GM18868 (cell line): ENCODE data around the gene CNTLN.

ENCODE experiments used
- ATAC-seq: cut with Tn5 transposase; IDR thresholded peaks from one replicate; pipeline ENCODE4 v1.9.1; 2021; ENCODE audit warnings: mild to moderate bottlenecking, moderate library complexity; ENCODE audit not compliant: unreplicated experiment

CNTLN gene, protein sequence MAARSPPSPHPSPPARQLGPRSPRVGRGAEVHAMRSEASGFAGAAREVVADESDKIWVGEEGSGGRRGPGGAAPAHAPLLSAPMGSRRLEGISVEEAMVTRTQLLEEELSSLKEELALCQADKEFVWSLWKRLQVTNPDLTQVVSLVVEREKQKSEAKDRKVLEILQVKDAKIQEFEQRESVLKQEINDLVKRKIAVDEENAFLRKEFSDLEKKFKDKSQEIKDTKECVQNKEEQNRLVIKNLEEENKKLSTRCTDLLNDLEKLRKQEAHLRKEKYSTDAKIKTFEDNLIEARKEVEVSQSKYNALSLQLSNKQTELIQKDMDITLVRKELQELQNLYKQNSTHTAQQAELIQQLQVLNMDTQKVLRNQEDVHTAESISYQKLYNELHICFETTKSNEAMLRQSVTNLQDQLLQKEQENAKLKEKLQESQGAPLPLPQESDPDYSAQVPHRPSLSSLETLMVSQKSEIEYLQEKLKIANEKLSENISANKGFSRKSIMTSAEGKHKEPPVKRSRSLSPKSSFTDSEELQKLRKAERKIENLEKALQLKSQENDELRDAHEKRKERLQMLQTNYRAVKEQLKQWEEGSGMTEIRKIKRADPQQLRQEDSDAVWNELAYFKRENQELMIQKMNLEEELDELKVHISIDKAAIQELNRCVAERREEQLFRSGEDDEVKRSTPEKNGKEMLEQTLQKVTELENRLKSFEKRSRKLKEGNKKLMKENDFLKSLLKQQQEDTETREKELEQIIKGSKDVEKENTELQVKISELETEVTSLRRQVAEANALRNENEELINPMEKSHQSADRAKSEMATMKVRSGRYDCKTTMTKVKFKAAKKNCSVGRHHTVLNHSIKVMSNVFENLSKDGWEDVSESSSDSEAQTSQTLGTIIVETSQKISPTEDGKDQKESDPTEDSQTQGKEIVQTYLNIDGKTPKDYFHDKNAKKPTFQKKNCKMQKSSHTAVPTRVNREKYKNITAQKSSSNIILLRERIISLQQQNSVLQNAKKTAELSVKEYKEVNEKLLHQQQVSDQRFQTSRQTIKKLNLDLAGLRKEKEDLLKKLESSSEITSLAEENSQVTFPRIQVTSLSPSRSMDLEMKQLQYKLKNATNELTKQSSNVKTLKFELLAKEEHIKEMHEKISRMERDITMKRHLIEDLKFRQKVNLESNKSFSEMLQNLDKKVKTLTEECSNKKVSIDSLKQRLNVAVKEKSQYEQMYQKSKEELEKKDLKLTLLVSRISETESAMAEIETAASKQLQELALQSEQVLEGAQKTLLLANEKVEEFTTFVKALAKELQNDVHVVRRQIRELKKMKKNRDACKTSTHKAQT (N-terminal part only)

DNA sequence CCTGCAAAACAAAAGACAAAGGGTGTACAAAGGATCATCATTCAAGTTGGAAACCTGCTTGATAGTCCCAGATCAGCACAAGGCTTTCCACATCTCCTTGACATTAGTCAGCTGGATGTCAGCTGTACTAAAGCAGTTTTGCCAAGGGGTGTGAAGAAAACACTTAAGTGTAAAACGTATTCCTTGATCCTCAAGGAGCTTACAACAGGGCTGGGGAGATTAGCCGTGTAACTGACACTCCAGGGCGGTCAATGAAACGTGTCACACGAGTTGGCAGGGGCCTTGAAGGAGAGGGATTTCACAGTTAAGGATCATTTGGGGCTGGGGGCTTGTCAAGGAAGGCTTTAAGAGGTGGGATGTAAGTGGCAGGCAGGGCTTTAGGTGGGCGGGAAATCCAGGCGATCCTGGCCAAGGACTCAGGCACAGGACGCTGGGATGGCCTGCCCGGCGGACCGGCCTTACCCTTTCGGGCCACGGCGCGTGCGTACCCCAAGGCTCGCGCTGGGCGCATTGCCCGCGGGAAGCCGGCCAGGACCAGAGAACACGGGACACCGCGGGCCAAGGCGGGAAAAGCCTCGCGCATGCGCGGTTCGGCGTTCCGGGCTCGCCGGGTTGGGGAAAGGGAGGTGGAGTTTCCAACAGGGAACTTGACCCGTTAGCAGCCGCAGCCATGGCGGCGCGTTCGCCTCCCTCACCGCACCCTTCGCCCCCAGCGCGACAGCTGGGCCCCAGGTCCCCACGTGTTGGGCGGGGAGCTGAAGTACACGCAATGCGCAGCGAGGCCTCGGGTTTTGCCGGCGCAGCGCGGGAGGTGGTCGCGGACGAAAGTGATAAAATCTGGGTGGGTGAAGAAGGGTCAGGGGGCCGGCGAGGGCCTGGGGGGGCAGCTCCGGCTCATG is at the start of gene CNTLN:
Gene CNTLN, plus strand, starts transcription at position 645 of the 899 bp plus-strand sequence. Its CDS starts 26 bp downstream, at position 671.
- peak; percentile 80 for ATAC-seq

DNA sequence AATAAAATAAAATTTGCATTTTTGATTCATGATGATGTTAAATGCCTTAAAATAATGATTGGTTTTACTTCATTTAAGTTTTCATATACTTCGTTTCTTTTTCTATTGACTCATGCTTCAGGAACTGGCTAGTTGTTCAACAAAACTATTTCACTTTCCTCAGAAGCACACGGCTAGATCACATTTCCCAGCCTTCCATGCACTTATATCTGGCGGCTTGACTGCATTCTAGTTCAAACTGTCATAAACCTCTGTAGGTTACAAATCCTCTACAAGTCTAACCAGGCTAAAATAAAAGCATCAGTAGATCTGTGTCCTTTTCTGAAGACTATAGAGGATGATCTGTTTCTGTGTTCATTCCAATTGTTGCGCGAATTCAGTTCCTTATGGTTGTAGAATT is 46.3 kb upstream of the CNTLN start:
- ATAC-seq, result no peak

DNA sequence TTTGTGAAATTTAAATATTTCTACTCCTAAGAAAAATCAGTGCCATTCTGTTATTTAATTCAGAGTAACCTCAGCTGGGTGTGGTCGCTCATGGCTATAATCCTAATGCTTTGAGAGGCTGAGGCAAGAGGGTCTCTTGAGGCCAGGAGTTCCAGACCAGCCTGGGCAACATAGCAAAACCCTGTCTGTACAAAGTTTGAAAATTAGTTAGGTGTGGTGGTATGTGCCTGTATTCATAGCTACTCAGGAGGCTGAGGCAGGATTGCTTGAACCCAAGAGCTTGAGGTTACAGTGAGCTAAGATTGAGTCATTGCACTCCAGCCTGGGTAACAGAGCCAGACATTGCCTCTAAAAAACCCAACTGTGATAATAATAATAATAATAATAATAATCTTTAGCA is 44.8 kb upstream of the CNTLN start:
- ATAC-seq, result no peak

DNA sequence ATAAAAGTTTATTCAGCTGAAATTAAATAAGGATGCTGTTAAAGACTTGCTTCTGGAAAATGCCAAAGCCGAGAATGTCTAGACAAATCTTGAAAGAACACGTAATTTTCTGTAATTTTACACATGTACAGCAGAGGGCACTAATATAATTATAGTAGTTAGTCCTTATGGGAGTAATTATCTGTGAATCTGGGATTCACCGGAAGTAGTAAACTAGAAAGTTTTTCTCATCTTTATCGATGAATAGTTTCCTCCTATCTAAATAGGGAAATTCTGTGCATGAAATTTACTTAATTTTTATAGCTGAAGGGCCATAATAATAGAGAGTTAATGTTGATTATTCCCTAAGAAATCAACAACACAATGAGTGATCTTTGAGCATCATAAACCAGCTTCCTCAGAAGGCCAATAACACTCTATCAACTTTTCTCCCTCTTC is 18.4 kb upstream of the CNTLN start:
- peak; percentile 62 for ATAC-seq

DNA sequence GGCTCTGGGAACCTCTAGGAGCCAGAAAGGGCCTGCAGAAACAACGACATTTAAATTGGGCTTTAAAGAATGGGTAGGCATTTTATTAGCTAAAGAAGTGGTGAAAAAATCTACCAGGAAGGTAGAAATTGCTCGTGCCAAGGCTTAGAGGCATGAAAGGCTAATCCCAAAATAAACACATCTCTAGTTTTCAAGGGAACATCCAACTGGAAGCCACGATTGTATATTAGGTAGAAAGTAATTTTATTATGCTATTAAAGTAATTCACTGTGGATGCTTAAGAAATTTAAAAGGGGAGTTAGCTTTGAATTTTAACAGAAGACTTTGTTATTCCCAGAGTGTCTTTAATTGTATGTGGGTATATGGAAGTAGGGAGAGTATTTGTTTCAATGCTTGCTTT is 17.5 kb upstream of the CNTLN start:
- no peak for ATAC-seq

DNA sequence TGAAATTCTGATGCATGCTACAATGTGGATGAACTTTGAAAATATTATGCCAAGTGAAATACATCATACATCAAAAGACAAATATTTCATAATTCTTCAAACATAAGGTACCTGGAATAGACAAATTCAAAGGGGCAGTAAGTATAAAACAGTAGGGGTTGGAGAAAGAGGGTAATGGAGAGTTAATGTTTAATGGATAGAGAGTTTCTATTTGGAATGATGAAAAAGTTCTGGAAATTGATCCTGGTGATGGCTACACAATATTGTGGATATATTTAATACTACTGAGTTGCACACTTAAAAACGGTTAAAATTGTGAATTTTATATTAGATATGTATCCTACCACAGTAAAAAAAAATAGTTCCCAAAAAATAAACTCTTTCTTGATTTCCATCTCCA is 14.6 kb upstream of the CNTLN start:
- ATAC-seq, result no peak

DNA sequence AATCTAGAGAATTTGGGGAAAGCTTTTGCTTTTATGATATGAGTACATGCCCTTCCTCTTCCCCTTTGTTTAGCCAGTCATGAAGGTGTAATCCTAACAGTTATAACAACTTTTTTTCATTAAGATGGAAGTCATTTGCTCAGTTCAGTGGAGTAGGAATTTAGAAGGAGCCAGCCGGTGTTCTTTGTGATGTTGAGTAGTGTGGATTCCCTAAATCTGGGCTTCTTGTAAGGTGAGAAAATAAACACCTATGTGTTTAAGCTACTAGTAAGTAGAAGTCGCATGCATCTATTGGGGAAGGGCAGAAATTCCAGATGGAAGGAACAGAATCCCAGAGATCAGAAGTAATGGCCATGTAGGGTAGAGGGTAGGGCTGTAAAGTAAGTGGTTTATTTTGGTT is 13.6 kb upstream of the CNTLN start:
- ATAC-seq, result no peak

DNA sequence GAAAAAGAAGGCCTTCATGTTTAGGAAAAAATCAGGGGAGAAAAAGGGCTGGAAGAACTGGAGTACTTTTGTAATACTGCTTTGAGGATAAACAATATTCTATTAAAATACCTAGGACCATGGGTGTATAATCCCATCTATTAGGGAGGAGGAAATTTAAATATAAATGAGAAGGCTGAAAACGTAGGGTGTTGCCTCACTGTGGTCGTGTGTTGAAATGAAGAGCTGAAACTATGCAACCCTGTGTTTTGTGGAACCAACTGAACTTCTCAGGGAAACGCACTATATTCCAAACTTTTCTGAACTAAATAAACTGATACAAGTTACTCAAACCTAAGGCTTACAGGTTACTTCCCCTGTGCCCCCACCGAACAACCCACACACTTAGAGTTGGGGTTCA is 4.5 kb upstream of the CNTLN start:
- no peak for ATAC-seq

DNA sequence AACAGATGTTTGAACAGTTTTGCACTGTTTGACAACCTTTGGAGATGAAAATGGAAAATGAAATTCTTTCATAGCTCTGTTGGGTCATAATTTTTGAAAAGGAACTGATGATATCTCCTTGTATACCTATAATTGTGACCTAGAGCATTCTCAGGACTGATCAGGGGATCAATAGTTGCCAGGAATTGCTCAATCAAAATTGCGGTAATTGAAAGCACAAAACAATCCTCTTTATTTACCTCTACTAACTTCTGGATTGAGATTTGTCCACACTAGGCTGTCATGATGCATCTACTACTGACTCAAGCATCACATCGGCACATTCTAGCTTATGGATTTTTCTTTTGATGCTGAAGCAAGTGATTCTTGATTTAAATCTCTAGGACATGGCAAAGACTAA is 4.1 kb upstream of the CNTLN start:
- no peak for ATAC-seq

DNA sequence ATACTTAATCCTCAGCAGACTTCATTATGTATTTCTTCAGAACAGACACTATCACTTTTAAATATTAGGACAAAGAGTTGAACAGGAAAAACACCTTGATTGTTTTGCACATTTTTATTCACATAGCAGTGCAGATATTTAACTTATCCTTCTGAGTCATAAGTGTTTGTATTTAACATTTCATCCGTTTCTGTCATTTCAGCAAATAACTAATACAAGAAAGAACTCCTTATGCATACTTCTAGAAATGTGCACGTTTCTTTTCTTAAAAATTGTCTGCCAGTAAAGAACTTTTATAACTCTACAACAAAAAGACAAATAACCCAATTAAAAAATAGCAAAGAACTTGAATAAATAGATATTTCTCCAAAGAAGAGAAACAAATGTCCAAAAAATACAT is 3.3 kb upstream of the CNTLN start:
- ATAC-seq, result no peak

DNA sequence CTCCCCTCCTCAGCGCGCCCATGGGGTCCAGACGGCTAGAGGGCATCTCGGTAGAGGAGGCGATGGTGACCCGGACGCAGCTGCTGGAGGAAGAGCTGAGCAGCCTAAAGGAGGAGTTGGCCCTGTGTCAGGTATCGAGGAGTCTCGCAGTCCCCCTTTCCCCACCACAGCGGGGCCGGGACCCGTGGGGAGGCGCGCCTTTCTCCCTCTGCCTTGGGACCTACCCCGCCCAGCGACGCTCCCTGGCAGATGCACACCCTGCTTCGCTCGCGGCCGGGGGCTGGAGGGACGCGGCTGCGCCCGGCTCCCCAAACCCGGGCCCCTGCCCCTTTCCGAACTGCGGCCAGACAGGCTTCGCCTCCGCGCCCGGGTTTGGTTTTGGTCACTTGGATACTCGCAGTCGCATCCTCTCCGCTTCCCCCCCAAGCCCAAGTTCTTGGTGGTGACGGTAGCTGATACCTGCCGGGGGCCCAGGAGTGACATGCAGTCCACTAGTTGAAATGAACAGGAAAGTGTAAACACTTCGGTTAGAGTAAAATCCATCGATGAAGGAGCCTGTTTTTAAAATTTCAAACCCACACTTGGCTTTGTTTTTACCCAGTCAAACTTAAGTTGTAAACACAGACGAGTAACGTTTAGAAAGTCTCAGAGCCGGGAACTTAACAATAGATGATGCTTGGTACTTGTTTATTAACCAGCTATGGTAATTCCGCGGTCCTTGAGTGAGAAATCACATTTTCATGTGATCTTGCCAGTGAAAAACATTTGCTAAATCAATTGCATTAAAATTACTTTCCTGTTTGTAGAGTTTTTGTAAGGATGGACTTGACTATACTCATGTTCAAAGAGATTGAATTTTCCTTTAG is 688 bp downstream of the CNTLN start:
- peak; percentile 66 for ATAC-seq

DNA sequence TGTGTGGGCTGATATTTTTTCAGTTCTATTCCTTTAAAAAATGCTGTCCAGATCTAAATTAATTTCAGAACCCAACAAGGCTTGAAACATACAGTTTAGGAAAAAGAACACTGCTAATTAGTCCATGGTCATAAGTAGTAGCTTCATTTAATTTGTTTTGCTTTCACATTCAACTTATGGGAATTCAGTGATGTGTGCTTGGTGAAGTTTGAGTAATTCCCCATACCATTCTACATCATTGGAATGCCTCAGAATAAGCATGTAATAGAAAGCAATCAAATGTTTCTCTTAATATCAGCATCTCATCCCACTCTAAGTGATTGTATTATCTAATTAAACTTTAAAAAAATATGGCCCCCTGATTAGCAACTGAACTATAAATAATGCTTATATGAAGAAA is 2.7 kb downstream of the CNTLN start:
- no peak for ATAC-seq

DNA sequence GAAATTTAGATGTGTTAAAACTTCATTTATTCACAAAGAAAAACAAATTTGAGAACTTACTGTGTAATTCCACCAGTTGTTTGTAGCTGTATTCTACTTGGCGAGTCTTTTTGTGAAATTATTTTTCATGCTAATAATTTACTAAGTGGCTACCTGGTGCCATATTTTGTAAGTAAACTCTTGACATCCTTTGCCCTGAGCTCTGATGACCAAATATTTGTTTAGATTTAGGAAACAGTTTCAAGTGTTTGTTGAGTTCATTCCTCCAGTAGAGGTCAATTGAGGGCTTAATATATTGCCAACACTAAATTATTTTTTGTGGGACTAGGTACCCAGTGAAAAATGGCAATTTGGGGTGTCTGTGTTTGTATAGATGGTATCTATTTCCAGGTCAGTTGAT is 3.7 kb downstream of the CNTLN start:
- no peak for ATAC-seq

DNA sequence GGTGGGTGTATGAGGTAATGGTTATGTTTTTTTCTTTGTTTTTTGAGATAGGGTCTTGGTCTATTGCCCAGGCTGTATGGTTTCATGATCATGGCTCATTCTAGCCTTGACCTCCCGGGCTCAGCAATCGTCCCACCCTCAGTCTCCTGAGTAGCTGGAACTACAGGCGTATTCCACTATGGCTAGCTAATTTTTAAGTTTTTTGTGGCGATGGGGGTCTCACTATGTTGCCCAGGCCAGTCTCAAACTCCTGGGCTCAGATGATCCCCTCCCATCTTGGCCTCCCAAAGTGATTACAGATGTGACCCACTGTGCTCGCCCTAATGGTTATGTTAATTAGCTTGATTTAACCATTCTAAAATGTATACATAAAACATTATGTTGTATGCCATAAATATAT is 5.6 kb downstream of the CNTLN start:
- no peak for ATAC-seq

DNA sequence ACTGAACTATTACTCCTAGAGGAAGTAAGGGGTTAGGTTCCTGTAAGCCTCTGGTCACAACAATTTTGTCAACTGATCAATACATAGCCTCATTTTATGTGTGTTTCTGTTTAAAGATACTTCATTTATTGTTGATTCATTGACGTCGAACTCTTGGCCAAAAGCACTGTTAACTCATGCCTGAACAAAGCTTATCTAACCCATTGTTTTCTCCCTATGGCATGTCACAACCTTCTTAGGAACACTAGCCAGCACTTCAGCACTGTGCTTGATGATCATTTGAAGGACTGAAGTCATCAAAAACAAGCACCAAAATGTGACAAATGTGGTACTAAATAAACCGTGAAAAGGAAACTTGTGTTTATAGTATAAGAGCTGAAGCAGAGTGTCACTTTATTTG is 13.5 kb downstream of the CNTLN start:
- no peak for ATAC-seq

DNA sequence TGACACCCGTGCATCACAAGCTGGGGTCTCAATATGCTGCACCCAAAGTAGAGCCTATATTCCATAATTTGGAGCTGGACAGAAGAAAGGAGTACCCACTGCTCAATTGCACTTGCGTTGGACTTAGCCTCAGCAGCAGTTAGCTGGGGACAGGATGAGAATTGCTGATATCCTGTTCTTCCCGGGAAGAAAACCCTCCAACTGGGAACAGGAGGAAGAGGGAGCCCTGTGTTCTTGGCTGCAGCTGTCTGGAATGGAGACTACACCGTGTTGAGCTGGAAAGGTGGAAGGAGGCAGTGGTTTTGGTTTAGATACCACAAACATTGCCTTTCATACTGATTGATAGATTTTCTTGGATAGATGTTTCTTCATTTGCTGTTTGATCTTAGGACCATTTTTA is 24.6 kb downstream of the CNTLN start:
- ATAC-seq, result no peak

DNA sequence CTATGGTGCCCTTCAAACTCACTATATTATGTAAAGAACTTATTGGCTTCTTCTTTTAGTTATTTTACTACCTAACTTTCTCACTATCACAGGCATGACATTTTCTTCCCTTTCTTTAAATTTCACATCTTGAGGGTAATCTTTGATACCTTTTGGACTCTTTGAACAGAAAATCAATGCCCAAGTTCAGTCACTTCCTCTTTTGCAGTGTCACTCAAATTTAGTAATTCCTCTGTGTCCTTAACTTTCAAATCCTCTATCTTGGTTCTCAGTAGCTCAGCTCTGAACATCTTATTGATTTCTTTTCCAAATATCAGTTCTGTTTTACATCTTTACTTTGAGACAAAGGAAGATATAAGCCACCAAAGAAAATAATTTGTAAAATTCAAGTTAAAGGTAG is 25.5 kb downstream of the CNTLN start:
- ATAC-seq, result peak; percentile 61

DNA sequence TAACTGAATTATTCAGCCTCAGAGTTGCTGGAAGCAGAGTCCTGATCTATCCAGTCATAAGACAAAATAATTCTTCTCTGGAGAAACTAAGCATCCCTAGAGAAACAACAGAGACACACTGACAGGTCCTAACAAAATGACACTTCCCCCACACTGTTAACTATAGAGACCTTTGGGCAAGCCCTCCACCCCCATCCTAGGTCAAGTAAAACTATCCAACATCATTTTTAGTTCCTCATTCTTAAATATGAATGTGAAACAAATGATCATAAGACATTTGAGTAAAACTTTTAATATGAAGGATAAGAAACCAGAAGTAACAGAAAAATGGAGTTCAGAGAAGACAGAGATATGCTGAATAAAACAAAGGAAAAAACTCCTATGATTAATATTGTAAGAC is 30.9 kb downstream of the CNTLN start:
- peak; percentile 42 for ATAC-seq

DNA sequence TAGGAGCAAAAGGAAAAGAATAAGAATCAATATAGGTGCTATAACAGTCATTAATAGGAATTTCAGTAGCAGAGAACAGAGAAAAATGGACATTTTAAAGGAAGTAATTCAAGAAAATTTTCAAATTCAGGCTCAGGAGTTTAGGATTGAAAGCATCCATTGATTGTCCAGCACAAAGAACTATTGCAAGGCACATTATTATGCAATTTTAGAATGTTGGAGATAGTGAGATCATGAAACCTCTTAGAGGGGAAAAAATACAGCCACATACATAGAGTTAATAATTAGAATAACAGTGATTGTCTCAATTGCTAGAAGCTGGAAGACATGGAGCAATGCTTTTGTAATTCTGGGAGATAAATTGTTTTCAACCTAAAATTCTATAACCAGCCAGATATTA is 31.5 kb downstream of the CNTLN start:
- ATAC-seq, result no peak
